ENCODE measurements around the gene MMP11. TPM values are rescaled to one million over a fixed set of nuclear protein-coding genes. Genes with fewer than 3 reads are reported as not detected.

The MMP11 gene
- polyA plus RNA-seq, 1 of the 3 experiments (the other 2 are of a cell fraction): 64.4 TPM

DNA sequence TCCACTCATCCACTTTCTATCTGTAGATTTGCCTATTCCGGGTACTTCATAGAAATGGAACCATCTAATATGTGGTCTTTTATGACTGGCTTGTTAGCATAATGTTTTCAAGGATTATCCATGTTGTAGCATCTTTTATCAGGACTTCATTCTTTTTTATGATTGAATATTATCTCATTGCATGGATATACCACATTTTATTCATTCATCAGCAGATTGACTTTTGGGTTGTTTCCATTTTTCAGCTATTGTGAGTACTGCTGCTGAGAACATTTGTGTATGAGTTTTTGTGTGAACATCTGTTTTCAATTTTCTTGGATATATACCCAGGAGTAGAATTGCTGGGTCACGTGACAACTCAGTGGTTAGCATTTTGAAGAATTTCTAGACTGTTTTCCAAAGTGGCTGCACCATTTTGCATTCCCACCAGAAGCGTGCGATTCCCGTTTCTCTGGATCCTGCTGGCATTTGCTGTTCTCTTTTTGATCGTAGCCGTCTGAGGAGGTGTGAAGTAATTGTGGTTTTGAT lies 57.3 kb downstream of the MMP11 start:
- Histone ChIP-seq H2AFZ (ENCODE audit: low read depth) (no peak overlapping the region), H3K27me3 (ENCODE audit: insufficient read depth) (no peaks in the 10 kb centered on the region), H3F3A (replicated peaks; ENCODE audit: insufficient read depth) (peaks cover 17% of the 10 kb centered on the region), H3K4me1 (ENCODE audit: control insufficient read depth in 1 of 2, insufficient read depth in 2 of 2, low read depth in 1 of 2, low read length in 1 of 2) (peaks cover 0 to 82% of the 10 kb centered on the region in 2 experiments; a peak in 2 of 4 replicates), H3K4me2 (no peak overlapping the region; the same call in 1 of the 2 replicates), H3K9ac (no peak overlapping the region), H3K27ac (ENCODE audit: low read depth in 2 of 2, low read length in 1 of 2) (peak overlapping the region; percentile 54 to 80; a peak in 3 of 4 replicates), H3K79me2 (ENCODE audit: insufficient read depth) (peaks cover 21% of the 10 kb centered on the region), H3K4me3 (ENCODE audit: low read depth in 2 of 2, low read length in 1 of 2) (no peak overlapping the region), H3K9me2 (no peaks in the 10 kb centered on the region), H3K36me3 (replicated peaks in 1 of 2; ENCODE audit: control insufficient read depth in 1 of 2, insufficient read depth in 2 of 2, low read length in 1 of 2) (peaks cover 22 to 49% of the 10 kb centered on the region in 2 experiments), H3K9me3 (no peaks in the 10 kb centered on the region), H4K20me1 (ENCODE audit: insufficient read depth) (no peaks in the 10 kb centered on the region; the same call in 1 of the 2 replicates)
- peak; percentile 35 for DNase-seq
- WGBS (ENCODE audit: low lambda C conversion rate): 76% methylated on average over 7 of the region's 7 CpGs
- TF ChIP-seq YY1 (IDR thresholded peaks at IDR 0.05; ENCODE audit: low read depth) (no peak), TCF12 (IDR thresholded peaks at IDR 0.05) (peak; percentile 93), FOXM1 (IDR thresholded peaks at IDR 0.05; ENCODE audit: low read depth) (no peak), RCOR1 (IDR thresholded peaks at IDR 0.05; ENCODE audit: low read length) (no peak), TEAD4 (IDR thresholded peaks at IDR 0.05; ENCODE audit: borderline replicate concordance, insufficient read depth) (no peak)
- TF ChIP-seq, protein P1, sequence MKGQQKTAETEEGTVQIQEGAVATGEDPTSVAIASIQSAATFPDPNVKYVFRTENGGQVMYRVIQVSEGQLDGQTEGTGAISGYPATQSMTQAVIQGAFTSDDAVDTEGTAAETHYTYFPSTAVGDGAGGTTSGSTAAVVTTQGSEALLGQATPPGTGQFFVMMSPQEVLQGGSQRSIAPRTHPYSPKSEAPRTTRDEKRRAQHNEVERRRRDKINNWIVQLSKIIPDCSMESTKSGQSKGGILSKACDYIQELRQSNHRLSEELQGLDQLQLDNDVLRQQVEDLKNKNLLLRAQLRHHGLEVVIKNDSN (IDR thresholded peaks at IDR 0.05; ENCODE audit: borderline replicate concordance, low read depth): peak; percentile 89
- TF ChIP-seq, protein P2, sequence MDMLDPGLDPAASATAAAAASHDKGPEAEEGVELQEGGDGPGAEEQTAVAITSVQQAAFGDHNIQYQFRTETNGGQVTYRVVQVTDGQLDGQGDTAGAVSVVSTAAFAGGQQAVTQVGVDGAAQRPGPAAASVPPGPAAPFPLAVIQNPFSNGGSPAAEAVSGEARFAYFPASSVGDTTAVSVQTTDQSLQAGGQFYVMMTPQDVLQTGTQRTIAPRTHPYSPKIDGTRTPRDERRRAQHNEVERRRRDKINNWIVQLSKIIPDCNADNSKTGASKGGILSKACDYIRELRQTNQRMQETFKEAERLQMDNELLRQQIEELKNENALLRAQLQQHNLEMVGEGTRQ (IDR thresholded peaks at IDR 0.05; ENCODE audit: borderline replicate concordance, low read depth, low read length): 0 out of 2 replicates have a peak, but pooled peaks have one; percentile 54
- ChIA-PET POLR2A (interaction anchor here (2.0 kb wide), 1 partner anchor 16 kb away, joined by 8 read pairs; no protein-coding TSS in a partner anchor), CTCF (interaction anchor here (0.6 to 1.1 kb wide), 3 partner anchors 20 to 173 kb away, joined by 3 to 4 read pairs (median 4); partner anchors contain the start of gene SLC2A11)

DNA sequence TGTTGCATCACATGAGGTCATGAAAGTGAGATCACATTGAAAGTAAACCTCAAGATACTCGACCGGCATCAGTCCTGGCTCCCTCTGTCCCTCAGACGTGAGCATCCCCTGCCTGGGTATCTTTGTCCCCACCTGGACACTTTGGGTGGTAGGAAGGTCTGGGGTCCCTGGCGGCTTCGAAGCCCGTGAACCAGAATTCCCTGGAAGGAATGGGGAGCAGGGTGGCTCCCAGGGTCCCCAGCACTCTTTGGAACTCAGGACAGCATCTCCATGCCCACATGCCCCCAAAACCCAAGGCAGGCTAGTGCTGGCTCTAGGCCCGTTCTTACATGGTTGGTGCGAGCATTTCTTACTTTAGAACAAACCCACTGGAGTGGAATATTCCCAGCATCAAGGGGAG lies 58.6 kb downstream of the MMP11 start:
- Histone ChIP-seq H2AFZ (ENCODE audit: low read depth) (no peak overlapping the region), H4K20me1 (ENCODE audit: insufficient read depth) (no peaks in the 10 kb centered on the region; the same call in 1 of the 2 replicates), H3K4me3 (ENCODE audit: low read depth in 2 of 2, low read length in 1 of 2) (no peak overlapping the region), H3K4me1 (ENCODE audit: control insufficient read depth in 1 of 2, insufficient read depth in 2 of 2, low read depth in 1 of 2, low read length in 1 of 2) (peaks cover 0 to 80% of the 10 kb centered on the region in 2 experiments; a peak in 2 of 4 replicates), H3K9me2 (no peaks in the 10 kb centered on the region), H3K27ac (ENCODE audit: low read depth in 2 of 2, low read length in 1 of 2) (peak overlapping the region in 1 of 2 experiments; percentile 83; a peak in 2 of 4 replicates), H3F3A (replicated peaks; ENCODE audit: insufficient read depth) (peaks cover 17% of the 10 kb centered on the region), H3K9ac (no peak overlapping the region), H3K27me3 (ENCODE audit: insufficient read depth) (no peaks in the 10 kb centered on the region), H3K36me3 (replicated peaks in 1 of 2; ENCODE audit: control insufficient read depth in 1 of 2, insufficient read depth in 2 of 2, low read length in 1 of 2) (peaks cover 15 to 56% of the 10 kb centered on the region in 2 experiments), H3K9me3 (no peaks in the 10 kb centered on the region), H3K79me2 (ENCODE audit: insufficient read depth) (peaks cover 21% of the 10 kb centered on the region), H3K4me2 (no peak overlapping the region)
- no peak for TF ChIP-seq MEF2A (IDR thresholded peaks at IDR 0.05; ENCODE audit: borderline replicate concordance, low read depth)
- TF ChIP-seq GABPA (IDR thresholded peaks at IDR 0.05; ENCODE audit: low read depth): no peak
- TF ChIP-seq, protein P3, sequence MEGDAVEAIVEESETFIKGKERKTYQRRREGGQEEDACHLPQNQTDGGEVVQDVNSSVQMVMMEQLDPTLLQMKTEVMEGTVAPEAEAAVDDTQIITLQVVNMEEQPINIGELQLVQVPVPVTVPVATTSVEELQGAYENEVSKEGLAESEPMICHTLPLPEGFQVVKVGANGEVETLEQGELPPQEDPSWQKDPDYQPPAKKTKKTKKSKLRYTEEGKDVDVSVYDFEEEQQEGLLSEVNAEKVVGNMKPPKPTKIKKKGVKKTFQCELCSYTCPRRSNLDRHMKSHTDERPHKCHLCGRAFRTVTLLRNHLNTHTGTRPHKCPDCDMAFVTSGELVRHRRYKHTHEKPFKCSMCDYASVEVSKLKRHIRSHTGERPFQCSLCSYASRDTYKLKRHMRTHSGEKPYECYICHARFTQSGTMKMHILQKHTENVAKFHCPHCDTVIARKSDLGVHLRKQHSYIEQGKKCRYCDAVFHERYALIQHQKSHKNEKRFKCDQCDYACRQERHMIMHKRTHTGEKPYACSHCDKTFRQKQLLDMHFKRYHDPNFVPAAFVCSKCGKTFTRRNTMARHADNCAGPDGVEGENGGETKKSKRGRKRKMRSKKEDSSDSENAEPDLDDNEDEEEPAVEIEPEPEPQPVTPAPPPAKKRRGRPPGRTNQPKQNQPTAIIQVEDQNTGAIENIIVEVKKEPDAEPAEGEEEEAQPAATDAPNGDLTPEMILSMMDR (IDR thresholded peaks at IDR 0.05): no peak
- no peak for TF ChIP-seq TEAD4 (IDR thresholded peaks at IDR 0.05; ENCODE audit: borderline replicate concordance, insufficient read depth)
- no peak for TF ChIP-seq POLR2AphosphoS5 (IDR thresholded peaks at IDR 0.05; ENCODE audit: low read depth, low read length)
- TF ChIP-seq MXI1 (IDR thresholded peaks at IDR 0.05; ENCODE audit: low read depth, low read length): no peak
- TF ChIP-seq FOXM1 (IDR thresholded peaks at IDR 0.05; ENCODE audit: low read depth): no peak
- TF ChIP-seq YY1 (IDR thresholded peaks at IDR 0.05; ENCODE audit: low read depth): no peak
- no peak for TF ChIP-seq ELF1 (IDR thresholded peaks at IDR 0.05)
- no peak for TF ChIP-seq NFIC (IDR thresholded peaks at IDR 0.05; ENCODE audit: borderline replicate concordance)
- no peak for TF ChIP-seq RAD21 (IDR thresholded peaks at IDR 0.05; ENCODE audit: low read length)
- TF ChIP-seq, protein P4, sequence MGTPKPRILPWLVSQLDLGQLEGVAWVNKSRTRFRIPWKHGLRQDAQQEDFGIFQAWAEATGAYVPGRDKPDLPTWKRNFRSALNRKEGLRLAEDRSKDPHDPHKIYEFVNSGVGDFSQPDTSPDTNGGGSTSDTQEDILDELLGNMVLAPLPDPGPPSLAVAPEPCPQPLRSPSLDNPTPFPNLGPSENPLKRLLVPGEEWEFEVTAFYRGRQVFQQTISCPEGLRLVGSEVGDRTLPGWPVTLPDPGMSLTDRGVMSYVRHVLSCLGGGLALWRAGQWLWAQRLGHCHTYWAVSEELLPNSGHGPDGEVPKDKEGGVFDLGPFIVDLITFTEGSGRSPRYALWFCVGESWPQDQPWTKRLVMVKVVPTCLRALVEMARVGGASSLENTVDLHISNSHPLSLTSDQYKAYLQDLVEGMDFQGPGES (IDR thresholded peaks at IDR 0.05; ENCODE audit: low read depth, low read length): no peak
- TF ChIP-seq JUND (IDR thresholded peaks at IDR 0.05): no peak
- no peak for TF ChIP-seq RFX5 (IDR thresholded peaks at IDR 0.05; ENCODE audit: low read length)
- DNase-seq: no peak
- ChIA-PET CTCF (interaction anchor here (1.3 to 2.8 kb wide), 5 partner anchors 15 to 63 kb away, joined by 3 to 17 read pairs (median 6); partner anchors contain the start of gene CHCHD10), POLR2A (no interaction called here)
- WGBS (ENCODE audit: low lambda C conversion rate): 87% methylated on average over 6 of the region's 8 CpGs

Measured in SK-N-SH (cell line).